ENCODE results near the gene IDH2. TPM values are rescaled to one million over a fixed set of nuclear protein-coding genes. Genes with fewer than 3 reads are reported as not detected.

Gene IDH2
- total and polyA plus RNA-seq, 4 donors = 149 to 339 (median 298) TPM

DNA sequence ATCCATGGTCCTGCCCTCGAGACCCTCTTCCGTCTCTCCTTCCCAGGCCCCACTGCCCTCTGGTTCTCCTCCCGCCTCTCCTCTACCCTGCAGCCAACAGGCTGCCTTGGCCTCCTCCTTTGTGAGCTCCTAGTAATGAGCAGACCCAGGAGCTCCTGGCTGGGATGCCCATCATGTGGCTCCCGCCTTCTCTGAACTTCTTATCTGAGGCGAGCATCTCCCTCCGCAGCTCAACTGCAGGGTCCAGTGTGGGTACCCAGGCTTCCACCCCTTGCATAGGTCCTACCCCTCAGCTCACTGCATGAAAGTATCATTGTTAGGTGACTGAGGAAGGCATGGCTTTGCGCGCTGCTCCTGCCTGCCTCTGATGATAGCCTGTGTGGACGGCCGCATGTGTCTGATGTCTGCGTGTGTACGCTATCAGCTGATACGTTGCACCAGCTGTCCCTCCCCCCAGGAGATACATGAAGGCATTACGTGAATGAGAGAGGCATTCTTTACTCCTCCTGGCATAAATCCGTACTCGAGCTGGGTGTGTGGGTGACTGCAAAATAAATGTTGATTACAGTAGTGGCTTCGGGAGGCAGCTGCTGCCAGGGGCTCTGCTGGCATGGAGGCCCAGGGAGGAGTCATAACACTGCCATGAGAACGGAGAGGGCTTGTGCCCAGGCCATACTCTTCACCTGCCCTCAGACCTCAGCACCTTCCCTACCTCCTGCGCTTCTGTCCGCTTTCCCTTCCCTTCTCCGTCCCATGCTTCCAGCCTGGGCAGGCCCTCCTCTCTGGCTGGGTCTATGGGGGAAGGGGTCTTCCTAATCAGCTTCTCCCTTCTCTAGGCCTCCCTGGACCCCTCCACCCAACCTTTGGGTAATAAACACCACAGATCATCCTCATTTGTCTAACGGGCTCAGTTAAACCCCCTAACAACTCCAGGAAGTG is 52.3 kb downstream of the IDH2 start:
- Histone ChIP-seq H3K4me1 (ENCODE audit: control insufficient read depth in 4 of 4, insufficient read depth in 4 of 4, low read length in 3 of 4) (peaks cover 4 to 11% (median 8%) of the 10 kb centered on the region in 4 donors), H3K4me3 (ENCODE audit: low read depth in 1 of 3, low read length in 3 of 3) (no peak overlapping the region), H3K27ac (ENCODE audit: low read depth in 1 of 2, low read length in 2 of 2) (no peak overlapping the region), H3K36me3 (ENCODE audit: control insufficient read depth in 4 of 4, insufficient read depth in 3 of 4, low read depth in 1 of 4, low read length in 3 of 4) (no peaks in the 10 kb centered on the region), H3K27me3 (ENCODE audit: control insufficient read depth in 4 of 4, insufficient read depth in 4 of 4, low read length in 3 of 4) (no peaks in the 10 kb centered on the region), H3K9me3 (ENCODE audit: control insufficient read depth in 4 of 4, low read length in 3 of 4) (no peaks in the 10 kb centered on the region), H3K9ac (ENCODE audit: low read depth in 1 of 2, low read length in 2 of 2) (no peak overlapping the region)
- TF ChIP-seq SP1 (IDR thresholded peaks at IDR 0.05) (no peak), YY1 (IDR thresholded peaks at IDR 0.05) (no peak), EGR1 (IDR thresholded peaks at IDR 0.05; ENCODE audit: low read depth in 2 of 2) (no peak), RAD21 (IDR thresholded peaks at IDR 0.05) (no peak), FOXA2 (IDR thresholded peaks at IDR 0.05) (no peak), HNF4A (conservative IDR thresholded peaks at IDR 0.05) (no peak), GABPA (IDR thresholded peaks at IDR 0.05 in 1 of 2, conservative IDR thresholded peaks at IDR 0.05 in 1 of 2) (no peak), FOXA1 (IDR thresholded peaks at IDR 0.05) (no peak), RXRA (IDR thresholded peaks at IDR 0.05) (no peak), TAF1 (conservative IDR thresholded peaks at IDR 0.05) (no peak), NR2F2 (IDR thresholded peaks at IDR 0.05) (no peak), JUND (IDR thresholded peaks at IDR 0.05) (no peak), HNF4G (IDR thresholded peaks at IDR 0.05) (no peak)
- TF ChIP-seq, protein P1, sequence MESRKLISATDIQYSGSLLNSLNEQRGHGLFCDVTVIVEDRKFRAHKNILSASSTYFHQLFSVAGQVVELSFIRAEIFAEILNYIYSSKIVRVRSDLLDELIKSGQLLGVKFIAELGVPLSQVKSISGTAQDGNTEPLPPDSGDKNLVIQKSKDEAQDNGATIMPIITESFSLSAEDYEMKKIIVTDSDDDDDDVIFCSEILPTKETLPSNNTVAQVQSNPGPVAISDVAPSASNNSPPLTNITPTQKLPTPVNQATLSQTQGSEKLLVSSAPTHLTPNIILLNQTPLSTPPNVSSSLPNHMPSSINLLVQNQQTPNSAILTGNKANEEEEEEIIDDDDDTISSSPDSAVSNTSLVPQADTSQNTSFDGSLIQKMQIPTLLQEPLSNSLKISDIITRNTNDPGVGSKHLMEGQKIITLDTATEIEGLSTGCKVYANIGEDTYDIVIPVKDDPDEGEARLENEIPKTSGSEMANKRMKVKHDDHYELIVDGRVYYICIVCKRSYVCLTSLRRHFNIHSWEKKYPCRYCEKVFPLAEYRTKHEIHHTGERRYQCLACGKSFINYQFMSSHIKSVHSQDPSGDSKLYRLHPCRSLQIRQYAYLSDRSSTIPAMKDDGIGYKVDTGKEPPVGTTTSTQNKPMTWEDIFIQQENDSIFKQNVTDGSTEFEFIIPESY (IDR thresholded peaks at IDR 0.05) = no peak
- TF ChIP-seq, protein P2, sequence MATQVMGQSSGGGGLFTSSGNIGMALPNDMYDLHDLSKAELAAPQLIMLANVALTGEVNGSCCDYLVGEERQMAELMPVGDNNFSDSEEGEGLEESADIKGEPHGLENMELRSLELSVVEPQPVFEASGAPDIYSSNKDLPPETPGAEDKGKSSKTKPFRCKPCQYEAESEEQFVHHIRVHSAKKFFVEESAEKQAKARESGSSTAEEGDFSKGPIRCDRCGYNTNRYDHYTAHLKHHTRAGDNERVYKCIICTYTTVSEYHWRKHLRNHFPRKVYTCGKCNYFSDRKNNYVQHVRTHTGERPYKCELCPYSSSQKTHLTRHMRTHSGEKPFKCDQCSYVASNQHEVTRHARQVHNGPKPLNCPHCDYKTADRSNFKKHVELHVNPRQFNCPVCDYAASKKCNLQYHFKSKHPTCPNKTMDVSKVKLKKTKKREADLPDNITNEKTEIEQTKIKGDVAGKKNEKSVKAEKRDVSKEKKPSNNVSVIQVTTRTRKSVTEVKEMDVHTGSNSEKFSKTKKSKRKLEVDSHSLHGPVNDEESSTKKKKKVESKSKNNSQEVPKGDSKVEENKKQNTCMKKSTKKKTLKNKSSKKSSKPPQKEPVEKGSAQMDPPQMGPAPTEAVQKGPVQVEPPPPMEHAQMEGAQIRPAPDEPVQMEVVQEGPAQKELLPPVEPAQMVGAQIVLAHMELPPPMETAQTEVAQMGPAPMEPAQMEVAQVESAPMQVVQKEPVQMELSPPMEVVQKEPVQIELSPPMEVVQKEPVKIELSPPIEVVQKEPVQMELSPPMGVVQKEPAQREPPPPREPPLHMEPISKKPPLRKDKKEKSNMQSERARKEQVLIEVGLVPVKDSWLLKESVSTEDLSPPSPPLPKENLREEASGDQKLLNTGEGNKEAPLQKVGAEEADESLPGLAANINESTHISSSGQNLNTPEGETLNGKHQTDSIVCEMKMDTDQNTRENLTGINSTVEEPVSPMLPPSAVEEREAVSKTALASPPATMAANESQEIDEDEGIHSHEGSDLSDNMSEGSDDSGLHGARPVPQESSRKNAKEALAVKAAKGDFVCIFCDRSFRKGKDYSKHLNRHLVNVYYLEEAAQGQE (IDR thresholded peaks at IDR 0.05) = no peak
- TF ChIP-seq, protein P3, sequence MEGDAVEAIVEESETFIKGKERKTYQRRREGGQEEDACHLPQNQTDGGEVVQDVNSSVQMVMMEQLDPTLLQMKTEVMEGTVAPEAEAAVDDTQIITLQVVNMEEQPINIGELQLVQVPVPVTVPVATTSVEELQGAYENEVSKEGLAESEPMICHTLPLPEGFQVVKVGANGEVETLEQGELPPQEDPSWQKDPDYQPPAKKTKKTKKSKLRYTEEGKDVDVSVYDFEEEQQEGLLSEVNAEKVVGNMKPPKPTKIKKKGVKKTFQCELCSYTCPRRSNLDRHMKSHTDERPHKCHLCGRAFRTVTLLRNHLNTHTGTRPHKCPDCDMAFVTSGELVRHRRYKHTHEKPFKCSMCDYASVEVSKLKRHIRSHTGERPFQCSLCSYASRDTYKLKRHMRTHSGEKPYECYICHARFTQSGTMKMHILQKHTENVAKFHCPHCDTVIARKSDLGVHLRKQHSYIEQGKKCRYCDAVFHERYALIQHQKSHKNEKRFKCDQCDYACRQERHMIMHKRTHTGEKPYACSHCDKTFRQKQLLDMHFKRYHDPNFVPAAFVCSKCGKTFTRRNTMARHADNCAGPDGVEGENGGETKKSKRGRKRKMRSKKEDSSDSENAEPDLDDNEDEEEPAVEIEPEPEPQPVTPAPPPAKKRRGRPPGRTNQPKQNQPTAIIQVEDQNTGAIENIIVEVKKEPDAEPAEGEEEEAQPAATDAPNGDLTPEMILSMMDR (IDR thresholded peaks at IDR 0.05; ENCODE audit: low read depth, low read length, missing input control) = no peak
- TF ChIP-seq, protein P4, sequence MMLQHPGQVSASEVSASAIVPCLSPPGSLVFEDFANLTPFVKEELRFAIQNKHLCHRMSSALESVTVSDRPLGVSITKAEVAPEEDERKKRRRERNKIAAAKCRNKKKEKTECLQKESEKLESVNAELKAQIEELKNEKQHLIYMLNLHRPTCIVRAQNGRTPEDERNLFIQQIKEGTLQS (IDR thresholded peaks at IDR 0.05) = no peak
- TF ChIP-seq, protein P5, sequence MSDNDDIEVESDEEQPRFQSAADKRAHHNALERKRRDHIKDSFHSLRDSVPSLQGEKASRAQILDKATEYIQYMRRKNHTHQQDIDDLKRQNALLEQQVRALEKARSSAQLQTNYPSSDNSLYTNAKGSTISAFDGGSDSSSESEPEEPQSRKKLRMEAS (IDR thresholded peaks at IDR 0.05) = no peak
- 93% methylated on average over 22 of the region's 22 CpGs for WGBS
- DNase-seq (ENCODE audit: low spot score) = no peak

Measured in liver (tissue), 9 donors.